GM19372 (cell line): Measurements from ENCODE around the gene NHSL1.

ENCODE experiments used
- ATAC-seq: cut with Tn5 transposase; IDR thresholded peaks from one replicate; pipeline ENCODE4 v1.9.1; 2021; ENCODE audit warnings: mild to moderate bottlenecking, low read depth, moderate library complexity; ENCODE audit not compliant: unreplicated experiment

Gene NHSL1

GRCh38 chr6:138468320-138469015, 30.8 kb downstream of the NHSL1 start:
- no peak for ATAC-seq

GRCh38 chr6:138467901-138468300, 31.4 kb downstream of the NHSL1 start:
- no peak for ATAC-seq

- ATAC-seq: no peak
These were observed 34.2 kb downstream of the NHSL1 start for GRCh38 chr6:138465007-138465645.

GRCh38 chr6:138464085-138464484, 35.2 kb downstream of the NHSL1 start:
- no peak for ATAC-seq

- no peak for ATAC-seq
These were observed 37.6 kb downstream of the NHSL1 start for GRCh38 chr6:138461647-138462046.

- ATAC-seq: peak; percentile 8
These were observed 42.9 kb downstream of the NHSL1 start for GRCh38 chr6:138456401-138456790.

GRCh38 chr6:138455746-138456400, 43.4 kb downstream of the NHSL1 start:
- ATAC-seq: peak; percentile 95

GRCh38 chr6:138454981-138455706, 44.1 kb downstream of the NHSL1 start:
- ATAC-seq: no peak

GRCh38 chr6:138451043-138451442, 48.3 kb downstream of the NHSL1 start:
- ATAC-seq: no peak

- ATAC-seq: no peak
These were observed 48.8 kb downstream of the NHSL1 start for GRCh38 chr6:138450445-138450844.

GRCh38 chr6:138446821-138447220, 52.5 kb downstream of the NHSL1 start:
- no peak for ATAC-seq

GRCh38 chr6:138443979-138444378, 55.3 kb downstream of the NHSL1 start:
- ATAC-seq: no peak

- ATAC-seq: no peak
These were observed 56.6 kb downstream of the NHSL1 start for GRCh38 chr6:138442663-138443062.

GRCh38 chr6:138441965-138442364, 57.3 kb downstream of the NHSL1 start:
- no peak for ATAC-seq

GRCh38 chr6:138440758-138441357, 58.4 kb downstream of the NHSL1 start:
- ATAC-seq: no peak

GRCh38 chr6:138440296-138440695, 59.0 kb downstream of the NHSL1 start:
- no peak for ATAC-seq

- ATAC-seq: no peak
These were observed 59.7 kb downstream of the NHSL1 start for GRCh38 chr6:138439546-138439945.

- no peak for ATAC-seq
These were observed 64.4 kb downstream of the NHSL1 start for GRCh38 chr6:138434925-138435324.

- no peak for ATAC-seq
These were observed 65.2 kb downstream of the NHSL1 start for GRCh38 chr6:138434096-138434495.

- no peak for ATAC-seq
These were observed 67.3 kb downstream of the NHSL1 start for GRCh38 chr6:138432063-138432356.
